Measurements from ENCODE around the gene DPM3.
"Not testable (repeated sequence)": the region's sequence is repeated elsewhere in the genome, so short reads cannot be mapped to it uniquely, and the experiment has no call there.

DPM3 gene

DNA sequence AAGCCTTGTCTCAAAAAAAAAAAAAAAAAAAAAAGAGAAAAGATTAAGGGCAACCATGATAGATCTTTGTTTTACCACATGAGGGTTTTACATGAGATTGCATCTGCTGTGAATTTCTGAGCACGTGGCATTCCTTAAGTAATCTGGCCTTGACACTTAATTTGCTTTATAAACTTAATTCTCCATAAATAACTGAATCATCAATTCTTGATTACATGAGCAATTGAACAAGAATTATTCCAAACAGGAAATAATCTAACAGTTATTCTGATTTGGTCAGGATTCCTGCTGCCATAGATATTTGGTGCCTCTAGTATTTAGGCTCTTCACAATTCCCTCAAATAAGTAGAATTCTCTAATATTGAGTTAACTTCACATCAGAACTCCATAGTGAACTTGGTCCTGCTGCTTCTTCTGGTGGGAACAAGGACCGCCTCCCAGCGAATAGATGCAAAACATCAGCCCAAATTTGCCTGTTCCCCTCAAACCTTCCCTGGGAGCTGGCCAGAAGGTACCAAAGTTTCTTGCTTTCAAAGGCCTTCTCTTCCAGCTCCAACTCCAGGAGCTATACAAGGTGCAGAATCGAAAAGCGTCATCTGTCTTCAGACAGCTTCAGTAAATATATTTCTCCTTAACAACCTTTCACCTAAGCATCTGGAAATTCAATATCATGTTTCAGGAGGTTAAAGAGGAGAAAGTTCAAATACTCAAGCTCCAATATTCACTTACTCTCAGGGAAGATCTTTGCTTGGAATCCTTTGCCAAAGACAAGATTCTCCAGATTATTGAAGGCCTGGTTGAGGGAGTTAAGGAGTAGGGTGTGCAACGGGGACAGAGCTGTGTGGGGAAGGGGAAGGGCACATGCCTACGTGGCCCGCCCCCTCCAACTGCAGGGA is 31.8 kb upstream of the DPM3 start:
- Histone ChIP-seq H3K4me1 (ENCODE audit: insufficient read depth, low read length) (peaks cover 25% of the 10 kb centered on the region), H3K4me3 (ENCODE audit: low read length) (peak overlapping the region; percentile 78), H3K36me3 (ENCODE audit: insufficient read depth, low read length) (peaks cover 16% of the 10 kb centered on the region), H3K27me3 (ENCODE audit: insufficient read depth, low read length) (no peaks in the 10 kb centered on the region), H2AFZ (ENCODE audit: low read depth, low read length) (no peak overlapping the region), H3K9me3 (ENCODE audit: low read length) (no peaks in the 10 kb centered on the region)

DNA sequence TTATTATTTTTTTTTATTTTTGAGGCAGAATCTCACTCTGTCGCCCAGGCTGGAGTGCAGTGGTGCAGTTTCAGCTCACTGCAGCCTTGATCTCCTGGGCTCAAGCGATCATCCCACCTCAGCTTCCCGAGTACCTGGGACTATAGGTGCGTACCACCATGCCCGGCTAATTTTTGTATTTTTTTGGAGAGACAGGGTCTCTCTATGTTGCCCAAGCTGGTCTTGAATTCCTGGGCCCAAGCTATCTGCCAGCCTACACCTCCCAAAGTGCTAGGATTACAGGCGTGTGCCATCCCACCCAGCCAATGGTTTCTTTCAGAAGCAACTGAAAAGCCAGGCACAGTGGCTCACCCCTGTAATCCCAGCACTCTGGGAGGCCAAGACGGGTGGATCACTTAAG is 30.5 kb upstream of the DPM3 start:
- H3K4me1 ChIP-seq (ENCODE audit: insufficient read depth, low read length) = peaks cover 33% of the 10 kb centered on the region
- peaks cover 16% of the 10 kb centered on the region for H3K36me3 ChIP-seq (ENCODE audit: insufficient read depth, low read length)
- H3K27me3 ChIP-seq (ENCODE audit: insufficient read depth, low read length) = no peaks in the 10 kb centered on the region
- H3K9me3 ChIP-seq (ENCODE audit: low read length) = no peaks in the 10 kb centered on the region
- no peak overlapping the region for H2AFZ ChIP-seq (ENCODE audit: low read depth, low read length)
- no peak overlapping the region for H3K4me3 ChIP-seq (ENCODE audit: low read length)

DNA sequence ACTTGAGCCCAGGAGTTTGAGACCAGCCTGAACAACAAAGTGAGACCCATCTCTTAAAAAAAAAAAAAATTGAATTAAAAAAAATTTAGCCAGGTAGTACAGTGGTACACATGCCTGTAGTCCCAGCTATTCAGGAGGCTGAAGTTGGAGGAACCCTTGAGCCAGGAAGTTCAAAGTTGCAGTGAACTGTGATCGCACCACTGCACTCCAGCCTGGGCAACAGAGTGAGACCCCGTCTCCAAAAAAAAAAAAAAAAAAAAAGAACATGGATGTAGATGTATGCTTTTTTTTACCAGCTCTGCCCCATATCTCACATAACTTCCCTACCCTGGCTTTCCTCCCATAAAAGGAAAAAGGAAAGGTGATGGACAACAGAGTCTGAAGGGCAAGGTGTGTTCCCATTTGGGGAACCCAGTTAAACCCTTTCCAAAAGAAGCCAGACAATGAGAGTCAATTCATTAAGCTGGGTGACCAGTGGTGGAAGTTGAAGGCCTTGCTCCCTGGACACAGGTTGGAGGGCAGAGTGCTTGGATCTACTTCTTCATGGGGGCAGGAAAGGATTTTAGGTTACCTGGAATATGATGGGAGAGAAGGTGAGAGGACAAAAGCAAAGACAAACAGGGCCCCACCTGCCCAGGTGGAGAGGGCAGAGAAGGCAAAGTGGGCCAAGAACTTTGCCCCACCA is 29.9 kb upstream of the DPM3 start:
- no peak overlapping the region for H2AFZ ChIP-seq (ENCODE audit: low read depth, low read length)
- H3K4me1 ChIP-seq (ENCODE audit: insufficient read depth, low read length) = peaks cover 32% of the 10 kb centered on the region
- no peak overlapping the region for H3K4me3 ChIP-seq (ENCODE audit: low read length)
- H3K27me3 ChIP-seq (ENCODE audit: insufficient read depth, low read length) = no peaks in the 10 kb centered on the region
- peaks cover 16% of the 10 kb centered on the region for H3K36me3 ChIP-seq (ENCODE audit: insufficient read depth, low read length)
- H3K9me3 ChIP-seq (ENCODE audit: low read length) = no peaks in the 10 kb centered on the region

DNA sequence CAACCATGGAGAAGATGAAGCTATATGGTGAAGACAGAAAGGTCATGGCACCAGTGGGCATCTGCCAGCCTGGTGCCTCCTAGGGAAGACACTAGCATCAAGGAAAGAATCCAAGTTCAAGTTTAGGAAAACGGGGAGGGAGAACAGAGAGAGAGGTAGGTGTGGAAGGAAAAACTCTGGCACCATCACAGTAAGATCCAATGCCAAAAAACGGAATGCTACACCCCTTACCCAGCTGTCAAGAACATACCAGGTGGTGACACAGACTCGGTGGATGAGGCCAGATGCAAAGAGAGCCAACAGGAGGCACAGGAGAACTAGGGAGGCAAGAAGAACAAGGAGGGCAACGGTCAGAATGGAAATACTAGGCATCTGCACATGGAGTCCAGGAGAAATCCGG is 29.2 kb upstream of the DPM3 start:
- H3K4me1 ChIP-seq (ENCODE audit: insufficient read depth, low read length) = peaks cover 27% of the 10 kb centered on the region
- H2AFZ ChIP-seq (ENCODE audit: low read depth, low read length) = no peak overlapping the region
- no peak overlapping the region for H3K4me3 ChIP-seq (ENCODE audit: low read length)
- H3K9me3 ChIP-seq (ENCODE audit: low read length) = no peaks in the 10 kb centered on the region
- no peaks in the 10 kb centered on the region for H3K27me3 ChIP-seq (ENCODE audit: insufficient read depth, low read length)
- H3K36me3 ChIP-seq (ENCODE audit: insufficient read depth, low read length) = peaks cover 16% of the 10 kb centered on the region

DNA sequence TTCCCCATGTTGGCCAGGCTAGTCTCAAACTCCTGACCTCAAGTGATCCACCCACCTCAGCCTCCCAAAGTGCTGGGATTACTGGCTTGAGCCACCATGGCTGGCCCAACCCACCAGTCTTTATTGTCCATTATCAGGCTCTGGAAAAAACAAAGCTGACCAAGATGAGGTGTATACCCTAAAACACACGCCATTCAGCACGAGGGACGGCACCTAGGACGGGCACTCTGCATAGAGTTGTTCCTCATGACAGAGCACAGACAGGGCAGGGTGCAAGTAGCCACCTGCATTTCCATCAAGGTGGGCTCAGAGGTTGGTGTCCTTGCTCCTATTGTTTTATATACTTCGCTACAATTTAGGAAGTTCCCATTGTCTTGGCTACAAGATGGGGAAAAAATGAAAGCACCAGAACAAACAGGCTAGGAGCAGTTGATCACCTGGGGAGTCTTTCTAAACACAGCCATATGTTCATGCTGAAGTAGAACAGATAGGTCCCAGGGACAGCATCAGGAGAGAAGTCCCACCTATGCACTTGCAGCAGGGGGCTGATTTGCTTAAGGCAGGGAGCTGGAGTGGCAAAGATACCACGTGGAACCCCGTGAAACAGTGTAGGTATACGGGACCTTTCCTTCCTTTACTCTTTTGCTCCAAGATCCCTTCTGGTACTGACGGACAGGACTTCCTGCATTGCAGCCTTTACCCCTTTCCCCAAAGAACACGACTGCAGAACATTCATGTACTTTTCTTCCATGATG is 28.3 kb upstream of the DPM3 start:
- H3K27me3 ChIP-seq (ENCODE audit: insufficient read depth, low read length) = no peaks in the 10 kb centered on the region

DNA sequence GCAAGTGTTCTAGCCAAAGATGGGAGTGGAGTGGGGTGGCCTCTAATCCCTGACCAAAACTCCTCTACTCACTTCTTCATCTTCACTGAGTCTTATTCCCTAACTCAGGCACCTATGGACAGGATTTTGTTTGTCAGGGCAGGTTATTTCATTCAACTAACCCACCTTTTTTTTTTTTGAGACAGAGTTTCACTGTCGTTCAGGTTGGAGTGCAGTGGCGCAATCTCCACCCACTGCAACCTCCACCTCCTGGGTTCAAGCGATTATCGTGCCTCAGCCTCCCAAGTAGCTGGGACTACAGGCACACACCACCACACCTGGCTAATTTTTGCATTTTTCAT is 27.7 kb upstream of the DPM3 start:
- not testable (repeated sequence) for H2AFZ ChIP-seq (ENCODE audit: low read depth, low read length); H3K27me3 ChIP-seq (ENCODE audit: insufficient read depth, low read length); H3K4me3 ChIP-seq (ENCODE audit: low read length); H3K9me3 ChIP-seq (ENCODE audit: low read length)
- Histone ChIP-seq H3K4me1 (ENCODE audit: insufficient read depth, low read length) (peaks cover 18% of the 10 kb centered on the region), H3K36me3 (ENCODE audit: insufficient read depth, low read length) (peaks cover 16% of the 10 kb centered on the region)

More for the DNA sequence above, 28.3 kb upstream of the DPM3 start:
- no peaks in the 10 kb centered on the region for H3K9me3 ChIP-seq (ENCODE audit: low read length)
- H3K4me1 ChIP-seq (ENCODE audit: insufficient read depth, low read length) = peaks cover 21% of the 10 kb centered on the region
- no peak overlapping the region for H3K4me3 ChIP-seq (ENCODE audit: low read length)
- H3K36me3 ChIP-seq (ENCODE audit: insufficient read depth, low read length) = peaks cover 16% of the 10 kb centered on the region
- H2AFZ ChIP-seq (ENCODE audit: low read depth, low read length) = no peak overlapping the region

DNA sequence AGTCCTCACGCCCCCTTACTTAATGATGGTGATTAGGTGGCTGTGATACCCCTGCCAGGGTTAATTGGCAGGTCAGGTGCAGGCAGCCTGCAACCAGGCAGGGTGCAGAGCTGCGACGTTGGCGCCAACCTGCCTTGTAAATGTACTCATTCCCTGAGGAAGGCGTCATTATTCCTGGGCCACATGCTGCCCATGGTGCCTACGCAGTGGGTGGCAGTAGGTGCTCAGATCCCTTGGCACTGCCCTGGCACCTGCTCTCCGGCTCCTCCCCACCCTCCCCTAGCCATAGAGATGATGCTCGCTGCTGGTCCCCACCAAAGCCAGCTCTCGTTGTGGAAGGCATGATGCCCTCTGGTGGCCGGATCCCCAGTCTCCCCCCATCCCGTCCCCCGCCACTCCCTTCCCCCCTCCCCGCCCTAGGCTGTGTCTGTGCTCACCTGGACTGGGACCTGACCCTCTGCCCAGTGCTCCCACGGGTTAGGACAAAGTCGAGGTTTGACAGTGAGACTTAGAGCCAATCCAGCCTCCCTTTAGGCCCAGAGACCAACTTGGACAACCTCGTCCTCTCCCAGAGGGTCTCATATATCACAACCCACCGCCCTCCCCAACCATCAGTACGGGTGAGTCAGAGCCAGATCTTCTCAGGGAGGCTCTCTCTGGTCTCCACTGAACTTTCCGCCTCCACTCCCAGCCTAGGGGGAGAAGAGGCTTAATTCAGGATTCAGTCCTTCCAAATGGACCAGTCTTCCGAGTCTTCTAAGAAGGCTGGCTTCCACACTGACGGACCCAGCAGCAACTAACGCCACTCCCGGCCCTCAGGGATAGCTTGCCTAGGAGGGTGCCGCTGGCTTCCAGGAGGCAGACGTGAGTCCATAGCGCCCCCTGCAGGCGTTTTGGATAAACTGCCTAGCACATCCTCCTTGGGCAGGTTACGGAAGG is 27.1 kb upstream of the DPM3 start:
- Histone ChIP-seq H3K36me3 (ENCODE audit: insufficient read depth, low read length) (peaks cover 16% of the 10 kb centered on the region), H3K4me1 (ENCODE audit: insufficient read depth, low read length) (peaks cover 16% of the 10 kb centered on the region), H2AFZ (ENCODE audit: low read depth, low read length) (no peak overlapping the region), H3K9me3 (ENCODE audit: low read length) (no peaks in the 10 kb centered on the region), H3K27me3 (ENCODE audit: insufficient read depth, low read length) (no peaks in the 10 kb centered on the region), H3K4me3 (ENCODE audit: low read length) (no peak overlapping the region)

DNA sequence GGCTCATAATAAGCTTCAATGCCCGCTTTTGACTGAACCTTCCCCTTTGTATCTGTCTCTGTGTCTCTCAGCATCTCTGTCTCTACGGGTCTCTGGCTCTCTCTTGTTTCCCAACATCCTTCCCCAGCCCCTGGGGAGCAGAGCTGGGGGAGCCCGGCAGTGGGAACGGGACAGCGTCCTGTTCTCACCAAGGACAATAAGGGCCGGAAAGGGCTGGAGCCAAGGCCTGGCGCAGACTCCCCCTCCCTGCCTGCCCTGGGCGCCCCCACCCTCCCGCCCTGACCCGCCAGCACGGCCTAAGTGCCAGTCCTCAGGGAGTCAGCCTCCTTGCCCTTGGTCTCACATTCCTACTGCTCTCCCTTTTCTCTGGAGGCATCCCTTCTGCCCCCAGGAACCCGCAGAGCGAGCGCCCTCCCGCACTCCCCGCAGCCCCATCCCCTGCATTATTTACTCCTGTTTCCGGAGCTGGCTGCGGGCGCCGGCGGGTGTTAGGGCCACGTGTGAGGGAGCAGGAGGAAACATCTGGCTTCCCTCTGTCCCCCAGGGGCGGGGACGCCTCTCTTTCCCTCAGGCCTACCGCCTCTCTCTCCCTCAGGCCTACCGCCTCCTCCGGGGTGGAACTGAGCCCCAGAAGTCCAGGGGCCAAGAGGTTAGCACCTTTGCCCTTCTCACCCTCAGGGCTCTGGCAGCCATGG is 26.3 kb upstream of the DPM3 start:
- H3K9me3 ChIP-seq (ENCODE audit: low read length) = no peaks in the 10 kb centered on the region
- no peak overlapping the region for H2AFZ ChIP-seq (ENCODE audit: low read depth, low read length)
- no peak overlapping the region for H3K4me3 ChIP-seq (ENCODE audit: low read length)
- H3K27me3 ChIP-seq (ENCODE audit: insufficient read depth, low read length) = no peaks in the 10 kb centered on the region
- peaks cover 16% of the 10 kb centered on the region for H3K36me3 ChIP-seq (ENCODE audit: insufficient read depth, low read length)
- peaks cover 10% of the 10 kb centered on the region for H3K4me1 ChIP-seq (ENCODE audit: insufficient read depth, low read length)

DNA sequence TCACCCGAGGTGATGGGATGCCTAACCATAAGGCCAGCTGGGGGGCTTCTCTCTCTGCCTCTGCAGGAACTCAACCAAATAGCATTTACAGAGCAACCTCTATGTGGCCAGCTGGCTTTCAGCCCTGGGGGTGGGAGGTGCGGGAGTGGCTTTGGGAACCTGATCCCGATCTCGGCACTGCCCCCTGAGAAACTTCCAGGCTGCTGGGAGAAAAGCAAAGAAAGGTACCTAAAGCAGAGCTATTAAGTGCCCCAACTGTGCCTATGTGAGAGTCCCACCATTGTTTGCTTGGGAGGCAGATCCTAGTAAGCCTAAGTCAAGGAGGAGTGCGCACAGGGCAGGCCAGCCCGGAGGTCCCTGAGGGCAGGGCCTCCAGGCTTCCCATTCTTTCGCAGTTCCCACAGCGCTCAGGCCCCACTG is 25.7 kb upstream of the DPM3 start:
- Histone ChIP-seq H3K4me3 (ENCODE audit: low read length) (no peak overlapping the region), H3K4me1 (ENCODE audit: insufficient read depth, low read length) (peaks cover 10% of the 10 kb centered on the region), H2AFZ (ENCODE audit: low read depth, low read length) (no peak overlapping the region), H3K36me3 (ENCODE audit: insufficient read depth, low read length) (peaks cover 16% of the 10 kb centered on the region), H3K27me3 (ENCODE audit: insufficient read depth, low read length) (no peaks in the 10 kb centered on the region), H3K9me3 (ENCODE audit: low read length) (no peaks in the 10 kb centered on the region)

DNA sequence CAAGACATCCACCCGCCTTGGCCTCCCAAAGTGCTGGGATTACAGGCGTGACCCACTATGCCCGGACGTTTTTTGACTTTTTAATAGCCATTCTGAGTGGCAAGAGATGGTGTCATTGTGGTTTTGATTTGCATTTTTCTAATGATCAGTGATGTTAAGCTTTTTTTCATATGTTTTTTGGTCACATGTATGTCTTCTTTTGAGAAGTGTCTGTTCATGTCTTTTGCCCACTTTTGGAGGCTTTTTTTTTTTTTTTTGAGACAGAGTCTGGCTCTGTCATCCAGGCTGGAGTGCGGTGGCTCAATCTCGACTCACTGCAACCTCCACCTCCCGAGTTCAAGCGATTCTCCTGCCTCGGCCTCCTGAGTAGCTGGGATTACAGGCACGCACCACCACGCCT is 24.3 kb upstream of the DPM3 start:
- not testable (repeated sequence) for H3K9me3 ChIP-seq (ENCODE audit: low read length); H2AFZ ChIP-seq (ENCODE audit: low read depth, low read length); H3K4me1 ChIP-seq (ENCODE audit: insufficient read depth, low read length); H3K36me3 ChIP-seq (ENCODE audit: insufficient read depth, low read length); H3K27me3 ChIP-seq (ENCODE audit: insufficient read depth, low read length); H3K4me3 ChIP-seq (ENCODE audit: low read length)

DNA sequence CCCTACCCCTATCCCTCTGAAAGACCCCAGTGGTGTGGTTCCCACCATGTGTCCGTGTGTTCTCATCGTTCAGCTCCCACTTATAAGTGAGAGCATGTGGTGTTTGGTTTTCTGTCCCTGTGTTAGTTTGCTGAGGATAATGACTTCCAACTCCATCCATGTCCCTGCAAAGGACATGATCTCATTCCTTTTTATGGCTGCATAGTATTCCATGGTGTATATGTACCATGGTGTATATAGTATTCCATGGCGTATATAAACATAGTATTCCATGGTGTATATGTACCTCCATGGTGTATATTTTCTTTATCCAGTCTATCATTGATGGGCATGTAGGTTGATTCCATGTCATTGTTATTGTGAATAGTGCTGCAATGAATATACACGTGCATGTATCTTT is 23.5 kb upstream of the DPM3 start:
- not testable (repeated sequence) for H3K9me3 ChIP-seq (ENCODE audit: low read length)

DNA sequence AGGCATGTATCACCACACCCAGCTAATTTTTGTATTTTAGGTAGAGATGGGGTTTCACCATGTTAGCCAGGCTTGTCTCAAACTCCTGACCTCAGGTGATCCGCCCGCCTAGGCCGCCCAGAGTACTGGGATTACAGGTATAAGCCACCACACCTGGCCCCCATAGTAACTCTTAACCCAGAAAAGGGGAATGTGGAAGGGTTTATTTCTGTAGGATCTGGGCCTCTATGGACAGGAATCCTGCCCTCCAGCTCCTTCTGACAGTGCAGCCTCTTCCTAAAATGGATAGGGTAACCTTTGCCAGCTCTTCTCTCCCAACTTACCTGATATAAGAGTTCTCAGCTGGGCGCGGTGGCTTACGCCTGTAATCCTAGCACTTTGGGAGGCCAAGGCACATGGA is 22.3 kb upstream of the DPM3 start:
- not testable (repeated sequence) for H3K9me3 ChIP-seq (ENCODE audit: low read length); H3K4me3 ChIP-seq (ENCODE audit: low read length); H3K36me3 ChIP-seq (ENCODE audit: insufficient read depth, low read length); H3K4me1 ChIP-seq (ENCODE audit: insufficient read depth, low read length); H2AFZ ChIP-seq (ENCODE audit: low read depth, low read length); H3K27me3 ChIP-seq (ENCODE audit: insufficient read depth, low read length)

More for the DNA sequence above, 23.5 kb upstream of the DPM3 start:
- H3K4me1 ChIP-seq (ENCODE audit: insufficient read depth, low read length); H3K4me3 ChIP-seq (ENCODE audit: low read length); H3K27me3 ChIP-seq (ENCODE audit: insufficient read depth, low read length); H2AFZ ChIP-seq (ENCODE audit: low read depth, low read length); H3K36me3 ChIP-seq (ENCODE audit: insufficient read depth, low read length): not testable (repeated sequence)

All from neuron (in vitro differentiated cells).